Activated T-cell treated with anti-CD3 and anti-CD28 coated beads for 1 hour (primary cell): ENCODE data around the gene SHC1.

Experiments
- DNase-seq: peaks from one replicate; pipeline ENCODE4 v3.0.0-alpha.2; 2020; ENCODE audit warnings: low read depth

Gene SHC1

GRCh38 chr1:154973344-154974101 is 3.0 kb upstream of the SHC1 start:
- peak; percentile 88 for DNase-seq

- no peak for DNase-seq
Measured at GRCh38 chr1:154972517-154973343, 2.2 kb upstream of the SHC1 start.

GRCh38 chr1:154972213-154972516 is 1.6 kb upstream of the SHC1 start:
- no peak for DNase-seq

DNA sequence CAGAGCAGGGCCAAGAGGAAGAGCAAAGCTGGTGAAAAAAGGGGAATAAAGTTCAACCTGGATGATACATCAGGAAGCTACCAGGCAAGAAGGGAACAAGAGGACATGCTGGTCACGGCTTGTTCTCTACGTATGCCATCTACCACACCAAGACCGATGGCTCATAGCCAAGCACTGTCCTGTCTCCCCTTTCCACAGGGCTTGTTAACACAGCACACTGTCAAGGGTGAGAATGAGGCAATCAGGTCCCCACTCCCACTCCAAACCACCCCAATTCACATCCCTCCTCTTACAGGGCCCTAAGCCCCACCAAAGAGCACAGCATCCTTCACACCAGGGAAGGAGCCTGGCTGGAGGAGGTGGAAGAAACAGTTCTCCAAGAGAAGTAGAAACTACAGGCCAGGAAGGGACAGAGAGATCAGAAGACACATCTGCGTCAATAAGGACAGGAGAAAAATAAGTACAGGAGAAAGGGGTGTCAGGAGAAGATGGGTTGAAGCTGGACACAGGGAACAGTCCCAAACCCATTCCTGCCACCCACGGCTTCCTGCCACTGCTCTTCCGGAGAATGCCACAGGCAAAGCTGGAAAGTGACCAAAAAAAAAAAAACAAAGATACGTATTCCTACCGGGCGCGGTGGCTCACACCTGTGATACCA is 923 bp upstream of the SHC1 start:
- DNase-seq, result no peak

DNA sequence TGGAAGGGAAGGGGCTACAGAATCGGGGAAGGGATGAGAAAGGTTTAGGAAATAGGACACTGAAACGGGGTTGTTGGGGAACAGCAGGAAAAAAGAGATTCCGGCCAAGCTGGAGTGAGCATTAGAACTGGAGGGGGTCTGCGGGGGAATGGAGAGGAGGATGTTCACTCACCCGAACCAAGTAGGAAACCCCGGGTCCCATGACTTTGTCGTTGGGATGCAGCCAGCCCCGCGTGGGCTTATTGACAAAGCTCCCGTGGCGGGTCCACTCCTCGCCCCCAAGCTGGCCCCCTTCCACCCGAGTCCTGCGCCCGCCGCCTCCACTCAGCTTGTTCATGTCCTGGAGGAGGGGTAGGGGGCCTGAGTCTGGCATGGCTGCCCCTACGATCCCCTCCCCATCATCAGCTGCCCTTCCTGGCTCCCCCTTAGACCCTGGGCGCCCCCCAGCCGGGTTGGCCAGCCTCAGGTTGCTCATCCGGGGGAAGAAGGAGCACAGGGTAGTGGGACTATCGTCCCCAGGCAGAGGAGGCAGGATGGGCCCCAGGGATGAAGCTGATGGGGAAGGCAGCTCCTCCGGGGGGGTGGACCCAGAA is 591 bp downstream of the SHC1 start:
- no peak for DNase-seq

DNA sequence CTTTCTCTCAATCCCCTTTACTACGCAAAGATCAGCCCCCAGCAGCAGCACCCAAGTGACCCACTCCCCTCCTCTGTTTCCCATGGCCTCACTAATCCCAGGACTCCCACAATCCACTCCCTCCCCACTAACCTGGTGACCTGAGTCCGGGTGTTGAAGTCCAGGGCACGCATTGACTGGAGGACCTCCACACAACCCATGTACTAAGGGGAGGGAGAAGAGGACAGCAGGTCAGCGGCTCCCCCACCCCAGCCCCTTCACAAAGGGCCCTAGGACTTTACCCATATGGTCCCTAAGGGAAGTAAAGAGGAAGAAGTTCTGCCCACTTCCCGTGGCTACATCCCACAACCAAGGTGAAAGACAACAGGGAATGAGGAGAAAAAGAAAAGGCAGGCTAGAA is 1.3 kb downstream of the SHC1 start:
- no peak for DNase-seq

DNA sequence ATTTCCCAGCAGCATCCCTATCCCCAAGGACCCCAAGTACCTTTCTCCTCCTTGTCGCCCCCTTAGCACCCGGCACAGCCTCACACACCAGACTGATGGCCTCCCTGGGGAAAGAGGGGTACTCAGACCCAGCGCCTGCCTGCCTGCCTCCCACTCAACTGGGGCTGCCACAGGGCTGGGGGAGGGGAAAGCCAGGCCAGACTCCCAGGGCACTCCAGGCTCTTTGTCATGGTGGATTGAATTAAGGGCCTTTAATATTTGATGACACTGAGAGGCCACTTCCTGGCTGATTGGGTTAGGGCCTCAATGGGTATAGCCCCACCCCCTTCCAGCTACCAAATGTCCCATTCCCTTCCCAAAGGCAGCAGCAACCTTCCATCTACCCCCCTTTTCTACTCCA is 1.8 kb downstream of the SHC1 start:
- no peak for DNase-seq

GRCh38 chr1:154967331-154967950 is 3.1 kb downstream of the SHC1 start:
- DNase-seq, result no peak

GRCh38 chr1:154966111-154966510 is 4.4 kb downstream of the SHC1 start:
- no peak for DNase-seq

- DNase-seq, result no peak
Measured at GRCh38 chr1:154964359-154964758, 6.2 kb downstream of the SHC1 start.

- no peak for DNase-seq
Measured at GRCh38 chr1:154963643-154964042, 6.9 kb downstream of the SHC1 start.

GRCh38 chr1:154962795-154963330 is 7.7 kb downstream of the SHC1 start:
- DNase-seq, result no peak

GRCh38 chr1:154962156-154962749 is 8.3 kb downstream of the SHC1 start:
- DNase-seq, result no peak

DNA sequence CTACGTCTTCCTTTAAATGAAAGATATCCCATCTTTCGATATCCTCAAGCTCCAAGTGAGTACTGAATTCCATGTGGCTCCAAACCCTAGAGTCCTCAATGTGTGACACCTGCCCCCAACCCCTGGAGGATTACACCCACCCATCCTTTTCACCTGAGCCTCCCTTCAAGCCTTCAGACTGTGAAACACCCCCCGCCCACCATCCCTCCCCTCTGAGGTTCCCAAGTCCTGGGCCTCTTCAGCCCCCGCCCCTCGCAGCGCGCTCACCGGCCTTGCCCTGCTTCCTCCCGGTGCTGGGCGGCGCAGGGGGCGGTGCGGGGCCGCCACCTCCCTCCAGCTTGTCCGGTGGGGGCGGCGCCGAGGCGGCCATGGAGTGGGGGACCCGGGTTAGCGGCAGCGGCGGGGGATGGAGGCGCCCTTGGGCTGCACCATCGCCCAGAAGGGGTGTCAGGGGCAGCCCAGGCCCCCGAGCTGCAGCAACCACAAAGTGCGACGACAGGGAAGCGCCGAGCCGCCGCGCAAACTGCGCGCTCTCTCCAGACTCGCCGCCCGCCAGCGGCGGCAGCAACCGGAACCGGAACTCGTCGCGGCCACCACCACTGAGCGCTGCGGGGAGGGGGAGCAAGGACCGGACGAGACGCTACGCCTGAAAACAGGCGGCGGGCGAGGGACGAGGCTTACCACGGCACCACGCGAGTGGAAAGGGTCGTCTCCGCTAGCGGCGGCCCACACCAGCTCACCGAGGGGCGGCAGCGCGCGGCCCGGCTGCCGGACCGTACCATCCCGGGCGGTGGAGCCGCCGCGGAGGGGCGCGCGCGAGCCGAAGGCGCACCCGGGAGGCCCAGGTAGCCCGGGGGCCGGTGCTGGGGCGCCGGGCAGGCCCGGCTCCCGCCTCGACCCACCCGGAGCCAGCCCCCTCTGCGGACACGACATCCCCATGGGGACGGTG is 9.1 kb downstream of the SHC1 start, which contains the start of gene PYGO2:
PYGO2 (minus strand) TSS at position 576 of the 949 bp plus-strand sequence; CDS start at position 370, 206 bp downstream.
- peak; percentile 64 for DNase-seq

DNA sequence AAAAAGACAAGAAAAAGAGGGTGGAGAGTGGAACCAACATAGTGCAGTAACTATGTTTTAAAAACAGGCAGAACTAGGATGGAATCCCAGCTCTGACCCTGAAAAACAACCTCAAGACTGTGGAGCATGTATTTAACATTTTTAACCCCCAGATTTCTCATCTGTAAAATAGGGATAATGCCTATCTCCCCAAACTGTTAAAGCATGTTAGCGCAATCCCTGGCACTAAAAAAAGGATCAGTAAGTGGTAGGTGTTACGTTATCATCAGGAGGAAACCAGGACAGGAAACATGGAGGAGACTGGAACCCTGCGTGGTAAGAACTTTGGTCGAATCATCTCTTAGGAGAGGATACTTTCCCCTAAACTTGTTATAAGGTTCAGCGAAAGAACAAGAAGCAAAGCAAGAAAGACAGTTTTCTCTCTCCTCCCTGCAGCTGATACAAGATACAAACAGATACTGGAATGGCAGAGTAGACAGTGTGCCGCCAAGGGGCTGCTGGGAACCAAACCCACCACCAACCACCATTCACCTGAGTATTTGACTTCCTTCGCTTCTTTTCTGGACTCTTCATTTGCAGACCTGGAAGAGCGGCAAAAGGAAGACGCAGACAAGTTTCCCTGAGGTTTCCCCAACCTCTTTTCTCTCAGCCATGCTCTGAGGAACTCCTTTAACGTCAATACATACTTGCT is 10.0 kb downstream of the SHC1 start:
- DNase-seq, result no peak

- DNase-seq, result no peak
Measured at GRCh38 chr1:154959426-154959780, 11.1 kb downstream of the SHC1 start.

DNA sequence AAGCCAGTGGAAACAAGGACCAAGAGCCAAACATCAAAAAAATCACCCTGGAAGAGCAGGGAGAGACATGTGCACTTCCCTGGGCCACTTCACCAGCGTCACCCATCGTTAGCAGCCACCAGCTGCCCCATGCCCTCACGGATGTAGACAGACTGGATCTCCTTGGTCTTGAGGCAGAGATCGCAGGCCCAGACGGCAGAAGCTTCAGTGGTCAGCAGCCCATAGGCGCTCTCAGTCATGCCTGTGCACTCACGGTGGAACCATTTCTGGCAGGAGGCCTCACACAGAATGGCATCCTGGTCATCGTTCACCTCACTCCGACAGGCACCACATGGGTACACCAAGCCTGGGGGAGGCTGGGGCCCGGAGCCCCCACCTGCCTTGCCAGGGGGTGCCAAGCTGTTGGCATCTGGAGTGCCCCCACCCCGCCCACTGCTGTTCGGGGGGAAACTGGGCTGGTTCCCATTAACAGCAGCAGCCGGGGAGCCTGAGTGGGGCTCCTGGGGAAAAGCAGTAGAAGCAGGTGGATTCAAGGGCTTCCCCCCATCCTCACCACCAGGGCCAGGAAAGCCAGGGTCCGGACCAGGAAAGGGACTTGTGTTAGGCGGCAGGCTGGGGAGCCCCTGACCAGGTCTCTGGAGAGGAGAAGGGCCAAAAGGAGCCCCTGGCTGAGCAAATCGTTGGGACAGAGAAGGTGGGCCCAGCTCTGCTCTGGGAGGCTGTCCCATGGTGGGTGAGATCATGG is 11.7 kb downstream of the SHC1 start:
- no peak for DNase-seq

- DNase-seq, result no peak
Measured at GRCh38 chr1:154958036-154958435, 12.5 kb downstream of the SHC1 start.

- DNase-seq, result no peak
Measured at GRCh38 chr1:154957091-154957657, 13.4 kb downstream of the SHC1 start.
